Central memory CD8-positive, alpha-beta T cell (primary cell): ENCODE measurements around the gene KIRREL3.

Experiments used
- ATAC-seq: fragments of 150-1000 bp; cut with Tn5 transposase; replicated peaks from 2 replicates; pipeline ENCODE4 v1.10.0; 2022; ENCODE audit warnings: mild to moderate bottlenecking, moderate FRiP score, moderate number of reproducible peaks; ENCODE audit not compliant: poor library complexity, severe bottlenecking; ENCODE audit errors: extremely low read depth
- DNase-seq, 2 donors: peaks; one replicate each; pipeline ENCODE4 v3.0.0; 2021; ENCODE audit warnings: low spot score in 2 of 2
- H3K27ac Mint-ChIP-seq: one replicate; pipeline ENCODE4 v1.8.0; 2022; ENCODE audit warnings: low read depth, mild to moderate bottlenecking, moderate library complexity, mixed read lengths
- H3K27me3 Mint-ChIP-seq: one replicate; pipeline ENCODE4 v1.8.0; 2022; ENCODE audit warnings: mixed read lengths
- H3K36me3 Mint-ChIP-seq: one replicate; pipeline ENCODE4 v1.8.0; 2022; ENCODE audit warnings: mild to moderate bottlenecking, moderate library complexity, mixed read lengths; ENCODE audit not compliant: insufficient read depth
- H3K4me1 Mint-ChIP-seq: one replicate; pipeline ENCODE4 v1.8.0; 2022; ENCODE audit warnings: mixed read lengths
- H3K4me3 Mint-ChIP-seq: one replicate; pipeline ENCODE4 v1.8.0; 2022; ENCODE audit warnings: mild to moderate bottlenecking, moderate library complexity, mixed read lengths
- H3K9me3 Mint-ChIP-seq: one replicate; pipeline ENCODE4 v1.8.0; 2022; ENCODE audit warnings: mixed read lengths

KIRREL3 gene

DNA sequence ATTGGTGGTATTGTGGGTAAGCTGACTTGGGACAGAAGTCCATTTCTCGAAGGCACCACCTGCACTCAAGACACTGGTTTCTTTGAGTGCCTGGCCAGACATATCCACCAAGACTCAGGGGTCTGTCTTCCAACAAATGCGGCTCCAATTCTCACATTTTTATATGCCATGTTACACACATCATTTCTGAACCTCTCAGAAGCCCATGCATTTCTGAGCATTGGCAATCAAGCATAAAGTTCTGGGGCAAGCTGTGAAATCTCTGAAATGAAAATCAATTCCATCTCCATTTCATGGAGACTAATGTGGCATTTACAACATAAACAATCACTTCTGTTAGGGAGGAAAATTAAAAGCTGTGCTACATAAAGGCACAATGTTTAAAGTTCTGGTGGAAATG lies 243.7 kb downstream of the KIRREL3 start:
- Mint-ChIP-seq H3K9me3 (no peaks in the 10 kb centered on the region), H3K4me3 (no peak overlapping the region), H3K4me1 (no peaks in the 10 kb centered on the region), H3K27me3 (peaks cover 9% of the 10 kb centered on the region), H3K27ac (no peak overlapping the region), H3K36me3 (no peaks in the 10 kb centered on the region)
- ATAC-seq (no peak), DNase-seq (no peak)

DNA sequence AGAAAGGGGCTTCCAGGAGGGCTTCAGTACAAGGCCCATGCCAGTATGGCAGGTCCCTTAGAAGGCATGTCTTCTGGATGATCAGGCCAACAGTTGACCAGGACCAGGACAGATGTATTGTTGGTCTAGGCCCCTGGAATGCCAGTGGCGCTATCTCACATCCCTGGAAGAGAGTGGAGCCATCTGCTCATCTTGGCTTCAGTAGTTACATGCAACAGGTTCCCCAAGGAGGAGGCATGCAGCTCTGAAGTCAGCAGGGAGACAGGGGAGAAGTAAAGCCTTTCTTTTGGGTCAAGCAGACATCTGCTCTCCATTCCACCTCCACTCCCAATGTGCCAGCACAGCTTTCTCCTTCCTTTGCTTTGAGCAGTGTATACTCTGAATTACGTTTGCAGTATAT lies 244.1 kb downstream of the KIRREL3 start:
- Mint-ChIP-seq H3K36me3 (no peaks in the 10 kb centered on the region), H3K4me3 (no peak overlapping the region), H3K27me3 (peaks cover 9% of the 10 kb centered on the region), H3K4me1 (no peaks in the 10 kb centered on the region), H3K9me3 (no peaks in the 10 kb centered on the region), H3K27ac (no peak overlapping the region)
- ATAC-seq = no peak
- DNase-seq = no peak

DNA sequence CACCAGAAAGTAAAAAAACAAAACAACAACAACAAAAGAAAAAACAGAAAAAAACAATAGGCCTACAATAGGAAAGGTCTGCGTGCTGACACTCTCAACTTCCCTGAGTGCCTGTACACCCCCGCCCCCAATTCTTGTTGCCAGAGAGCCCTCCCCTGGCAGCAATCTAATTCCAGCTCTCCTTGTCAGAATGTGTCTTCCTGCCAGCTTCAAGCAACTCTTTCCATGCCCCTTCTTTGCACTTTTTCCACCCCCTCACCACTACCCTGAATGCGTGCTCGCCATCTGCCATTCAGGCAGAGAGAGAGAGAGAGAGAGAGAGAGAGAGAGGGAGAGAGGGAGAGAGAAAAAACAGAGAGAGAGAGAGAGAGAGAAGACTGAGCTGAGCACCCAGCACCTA lies 245.0 kb downstream of the KIRREL3 start:
- ATAC-seq (no peak), DNase-seq (no peak)
- Mint-ChIP-seq H3K9me3 (no peaks in the 10 kb centered on the region), H3K4me1 (no peaks in the 10 kb centered on the region), H3K4me3 (no peak overlapping the region), H3K27me3 (peaks cover 9% of the 10 kb centered on the region), H3K27ac (no peak overlapping the region), H3K36me3 (no peaks in the 10 kb centered on the region)

DNA sequence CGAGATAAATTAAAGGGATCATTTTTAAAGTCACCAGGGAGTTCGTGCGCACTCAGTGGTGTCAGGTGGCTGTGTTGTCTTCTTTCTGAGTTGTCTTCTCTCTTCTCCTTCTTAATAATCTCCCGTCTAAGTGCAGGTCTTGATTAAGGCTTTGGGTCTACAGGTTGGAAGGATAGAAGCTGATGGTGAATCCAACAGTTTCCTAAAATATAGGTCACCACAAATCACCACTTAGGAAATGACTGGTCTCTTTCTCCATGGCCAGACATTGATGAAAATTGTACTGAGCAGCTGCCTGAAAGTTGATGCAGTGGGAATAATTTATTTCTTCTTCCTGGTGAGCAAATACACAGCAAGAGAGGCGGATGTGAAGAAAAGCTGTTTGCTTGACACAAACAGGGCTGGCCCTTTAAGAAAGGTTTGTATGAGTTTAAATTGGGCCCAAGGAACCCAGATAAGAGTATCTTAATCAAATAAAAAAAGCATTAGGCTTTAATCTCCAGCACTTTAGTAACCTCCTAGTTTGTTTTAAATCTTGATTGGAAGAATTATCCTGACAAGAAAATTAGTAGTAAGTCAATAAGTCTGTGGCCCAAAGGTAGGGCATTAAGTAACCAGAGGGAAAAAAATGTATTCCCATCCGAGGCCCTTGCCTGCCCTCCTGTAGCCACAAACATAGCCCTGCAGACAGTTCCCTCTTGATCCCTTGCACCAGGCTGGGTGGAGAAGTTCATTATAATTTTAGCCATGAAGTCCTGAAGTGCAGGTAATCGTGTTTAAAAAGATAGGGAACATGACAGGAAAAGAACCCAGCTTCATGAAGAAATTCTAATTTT lies 245.8 kb downstream of the KIRREL3 start:
- Mint-ChIP-seq H3K27ac (no peak overlapping the region), H3K27me3 (peaks cover 11% of the 10 kb centered on the region), H3K9me3 (no peaks in the 10 kb centered on the region), H3K4me3 (no peak overlapping the region), H3K36me3 (no peaks in the 10 kb centered on the region), H3K4me1 (no peaks in the 10 kb centered on the region)
- no peak for ATAC-seq
- DNase-seq = no peak

DNA sequence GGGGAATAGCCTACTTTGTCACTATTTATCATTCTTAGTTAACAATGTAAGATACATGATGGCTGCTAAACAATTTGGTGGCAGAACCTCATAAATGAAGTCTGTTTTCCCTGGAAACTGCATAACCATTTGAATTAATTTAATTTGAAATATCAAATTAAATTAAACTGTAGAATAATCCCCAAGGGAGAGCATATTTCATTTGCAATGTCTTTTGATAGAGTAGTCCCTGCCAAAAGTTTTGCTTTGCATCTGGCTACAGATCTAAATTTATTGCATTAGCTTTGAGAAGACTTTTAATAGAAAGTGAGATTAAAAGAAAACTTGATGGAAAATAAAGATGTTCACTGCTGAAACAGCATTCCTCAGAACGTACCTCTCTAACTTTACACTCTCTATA lies 246.6 kb downstream of the KIRREL3 start:
- Mint-ChIP-seq H3K9me3 (no peaks in the 10 kb centered on the region), H3K36me3 (no peaks in the 10 kb centered on the region), H3K4me1 (no peaks in the 10 kb centered on the region), H3K4me3 (no peak overlapping the region), H3K27me3 (peaks cover 19% of the 10 kb centered on the region), H3K27ac (no peak overlapping the region)
- DNase-seq (no peak), ATAC-seq (no peak)

DNA sequence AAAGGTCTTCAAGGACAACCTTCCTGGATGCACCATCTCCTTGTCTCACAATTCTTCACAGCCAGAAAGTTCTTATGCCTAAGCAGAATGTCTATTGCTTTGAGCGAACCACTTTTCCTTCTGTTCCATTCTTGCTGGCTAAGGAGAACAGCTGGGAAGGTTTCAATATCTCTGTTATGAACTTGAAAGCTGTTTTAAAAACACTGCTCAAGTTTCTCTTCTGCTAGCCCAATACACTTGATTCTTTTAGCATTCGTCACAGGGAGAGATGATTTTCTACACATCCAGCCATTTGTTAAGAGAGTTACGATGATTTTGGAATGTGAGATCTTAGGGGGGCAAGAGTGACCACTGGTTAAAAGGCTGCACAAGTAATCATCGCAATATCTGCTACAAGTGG lies 249.3 kb downstream of the KIRREL3 start:
- H3K4me1 Mint-ChIP-seq = no peaks in the 10 kb centered on the region
- ATAC-seq (no peak), DNase-seq (no peak)
- H3K4me3 Mint-ChIP-seq = no peak overlapping the region
- H3K27me3 Mint-ChIP-seq = peaks cover 23% of the 10 kb centered on the region
- H3K27ac Mint-ChIP-seq = no peak overlapping the region
- peaks cover 4% of the 10 kb centered on the region for H3K9me3 Mint-ChIP-seq
- no peaks in the 10 kb centered on the region for H3K36me3 Mint-ChIP-seq

DNA sequence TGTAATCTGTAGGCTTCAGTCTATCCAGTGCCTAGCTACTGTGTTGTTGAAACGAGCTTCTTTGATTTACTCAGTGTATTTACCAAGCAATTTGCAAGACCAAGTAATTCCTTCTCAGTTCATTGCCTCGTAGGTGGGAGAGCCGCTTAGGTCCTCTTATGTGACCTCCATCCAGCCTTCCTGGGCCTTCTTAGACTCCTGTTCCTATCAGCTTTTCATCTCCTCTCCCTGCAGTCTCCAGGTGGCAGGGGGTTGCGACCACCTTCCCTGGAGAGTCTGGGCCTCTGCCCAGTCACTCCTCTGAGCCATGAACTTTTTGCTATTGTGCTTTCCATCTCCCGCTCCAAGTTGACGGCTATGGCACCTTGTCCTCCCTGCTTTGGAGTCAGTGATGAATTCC lies 251.8 kb downstream of the KIRREL3 start:
- Mint-ChIP-seq H3K27me3 (peaks cover 22% of the 10 kb centered on the region), H3K4me1 (no peaks in the 10 kb centered on the region), H3K36me3 (no peaks in the 10 kb centered on the region), H3K27ac (no peak overlapping the region), H3K4me3 (no peak overlapping the region), H3K9me3 (peaks cover 4% of the 10 kb centered on the region)
- no peak for ATAC-seq
- DNase-seq = no peak

DNA sequence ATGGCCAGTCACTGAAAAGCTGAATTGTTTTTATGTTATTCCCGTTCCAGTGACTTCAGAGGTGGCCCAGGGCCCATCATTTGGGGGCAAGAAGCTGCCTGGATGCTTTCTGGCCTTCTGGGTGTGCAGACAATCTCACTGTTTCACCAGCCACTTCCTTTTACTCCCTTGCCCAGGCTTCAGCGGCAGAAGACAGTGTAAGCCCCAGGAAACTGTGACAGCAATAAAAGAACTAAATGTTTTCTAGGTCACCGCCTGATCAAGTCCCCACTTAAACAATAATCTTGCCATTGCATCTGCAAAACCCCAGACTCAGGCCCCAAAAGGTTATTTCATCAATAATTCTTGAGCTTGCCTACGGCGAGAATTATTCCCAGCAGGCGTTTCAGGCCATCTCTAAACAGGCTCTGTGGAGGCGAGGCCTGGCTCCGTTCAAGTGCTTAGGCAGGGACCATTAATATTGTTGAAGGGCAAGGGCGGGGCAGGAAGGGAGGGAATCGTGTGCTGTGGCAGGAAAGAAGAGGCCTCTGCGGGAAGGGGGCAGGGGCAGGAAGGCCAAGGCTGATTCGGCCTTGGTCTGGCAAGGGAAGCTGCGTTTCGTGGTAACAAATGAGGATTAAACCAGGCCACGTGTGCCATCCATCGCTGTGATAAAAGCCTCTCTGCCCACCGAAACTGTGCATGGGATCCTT lies 252.3 kb downstream of the KIRREL3 start:
- H3K4me1 Mint-ChIP-seq = no peaks in the 10 kb centered on the region
- no peak overlapping the region for H3K27ac Mint-ChIP-seq
- peaks cover 28% of the 10 kb centered on the region for H3K27me3 Mint-ChIP-seq
- no peak for DNase-seq
- no peaks in the 10 kb centered on the region for H3K36me3 Mint-ChIP-seq
- H3K9me3 Mint-ChIP-seq = peaks cover 4% of the 10 kb centered on the region
- ATAC-seq = no peak
- no peak overlapping the region for H3K4me3 Mint-ChIP-seq

DNA sequence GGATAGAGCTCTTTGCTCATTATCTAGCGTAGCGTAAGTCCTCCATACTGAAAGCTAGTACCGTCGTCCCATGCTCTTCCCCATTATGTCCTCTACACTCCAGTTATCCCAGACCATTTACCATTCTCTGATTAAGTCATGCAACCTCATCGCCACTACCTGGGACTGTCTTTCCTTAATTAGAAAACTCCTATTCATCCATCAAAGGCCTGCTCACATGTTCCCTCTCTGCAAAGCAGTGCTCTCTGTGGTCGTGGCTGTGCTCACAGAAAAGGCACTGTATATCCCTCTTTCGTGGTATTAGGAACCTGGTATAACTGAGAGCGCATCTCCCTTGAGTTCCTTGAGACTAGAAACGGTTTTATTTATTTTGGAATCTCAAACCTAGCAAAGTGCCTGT lies 253.3 kb downstream of the KIRREL3 start:
- no peaks in the 10 kb centered on the region for H3K4me1 Mint-ChIP-seq
- no peak overlapping the region for H3K27ac Mint-ChIP-seq

DNA sequence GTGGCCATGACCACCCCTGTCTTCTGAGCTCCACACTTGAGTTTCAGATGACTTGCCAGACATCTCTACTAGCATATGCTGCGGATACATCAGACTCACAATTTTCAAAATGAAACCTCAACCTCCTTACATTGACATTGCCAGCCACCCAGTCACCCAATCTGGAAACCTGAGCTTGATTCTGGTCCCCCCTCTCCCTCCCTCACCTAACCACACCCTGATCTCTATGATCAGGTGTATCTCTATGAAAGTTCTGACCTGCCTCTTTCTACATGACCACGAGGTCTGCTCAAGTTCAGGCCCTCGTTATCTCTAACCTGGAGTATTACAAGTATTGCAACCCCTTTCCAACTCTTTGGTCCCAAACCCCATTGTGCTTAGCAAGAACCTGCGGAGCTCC lies 254.1 kb downstream of the KIRREL3 start:
- H3K36me3 Mint-ChIP-seq = no peaks in the 10 kb centered on the region
- H3K27me3 Mint-ChIP-seq = peaks cover 34% of the 10 kb centered on the region
- H3K9me3 Mint-ChIP-seq = peaks cover 4% of the 10 kb centered on the region
- H3K4me1 Mint-ChIP-seq = no peaks in the 10 kb centered on the region
- H3K27ac Mint-ChIP-seq = no peak overlapping the region
- ATAC-seq = no peak
- H3K4me3 Mint-ChIP-seq = no peak overlapping the region
- DNase-seq = no peak

More for the DNA sequence above, 253.3 kb downstream of the KIRREL3 start:
- H3K4me3 Mint-ChIP-seq = no peak overlapping the region
- H3K9me3 Mint-ChIP-seq = peaks cover 4% of the 10 kb centered on the region
- no peaks in the 10 kb centered on the region for H3K36me3 Mint-ChIP-seq
- ATAC-seq (no peak), DNase-seq (no peak)
- H3K27me3 Mint-ChIP-seq = peaks cover 28% of the 10 kb centered on the region

DNA sequence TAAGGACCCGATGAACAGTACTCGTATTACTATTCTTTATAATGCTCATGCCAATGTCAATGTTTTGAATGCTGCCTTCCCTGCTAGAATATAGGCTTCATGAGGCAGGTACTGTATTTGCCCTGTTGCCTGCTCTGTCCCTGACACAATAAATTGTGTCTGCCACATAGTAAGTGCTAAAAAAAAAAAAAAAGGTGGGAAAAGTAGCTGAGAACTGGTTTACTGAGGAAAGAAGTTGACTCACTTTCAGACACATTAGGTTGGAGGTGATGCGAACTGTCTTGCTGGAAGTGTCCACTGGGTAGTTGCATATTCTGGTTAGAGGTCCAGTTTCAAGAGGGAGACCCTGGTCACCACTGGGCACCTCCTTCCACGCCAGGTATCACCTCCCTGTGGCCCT lies 255.9 kb downstream of the KIRREL3 start:
- no peaks in the 10 kb centered on the region for H3K4me1 Mint-ChIP-seq
- H3K9me3 Mint-ChIP-seq = peaks cover 4% of the 10 kb centered on the region
- H3K36me3 Mint-ChIP-seq = no peaks in the 10 kb centered on the region
- H3K4me3 Mint-ChIP-seq = no peak overlapping the region
- no peak overlapping the region for H3K27ac Mint-ChIP-seq
- H3K27me3 Mint-ChIP-seq = peaks cover 39% of the 10 kb centered on the region
- ATAC-seq (no peak), DNase-seq (no peak)

DNA sequence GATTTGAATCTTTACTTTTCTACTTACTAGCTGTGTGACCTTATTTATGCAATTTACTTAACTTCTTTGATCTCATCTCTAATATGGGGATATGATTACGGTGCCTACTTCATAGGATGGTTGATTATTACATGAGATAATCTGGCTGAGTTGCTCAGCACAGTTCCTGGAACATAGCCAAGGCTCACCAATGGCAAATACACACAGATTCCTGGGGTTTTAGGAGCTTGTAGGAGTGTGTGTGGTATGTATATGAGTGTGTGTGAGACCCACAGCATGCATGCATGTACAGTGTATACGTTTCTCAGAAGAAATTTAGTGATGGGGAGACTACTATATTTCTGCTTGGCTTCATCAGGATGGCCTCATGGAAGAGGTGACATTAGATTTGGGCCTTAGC lies 256.9 kb downstream of the KIRREL3 start:
- peaks cover 4% of the 10 kb centered on the region for H3K9me3 Mint-ChIP-seq
- peaks cover 28% of the 10 kb centered on the region for H3K27me3 Mint-ChIP-seq
- H3K4me1 Mint-ChIP-seq = no peaks in the 10 kb centered on the region
- no peak overlapping the region for H3K27ac Mint-ChIP-seq
- H3K36me3 Mint-ChIP-seq = no peaks in the 10 kb centered on the region
- DNase-seq (no peak), ATAC-seq (no peak)
- no peak overlapping the region for H3K4me3 Mint-ChIP-seq

DNA sequence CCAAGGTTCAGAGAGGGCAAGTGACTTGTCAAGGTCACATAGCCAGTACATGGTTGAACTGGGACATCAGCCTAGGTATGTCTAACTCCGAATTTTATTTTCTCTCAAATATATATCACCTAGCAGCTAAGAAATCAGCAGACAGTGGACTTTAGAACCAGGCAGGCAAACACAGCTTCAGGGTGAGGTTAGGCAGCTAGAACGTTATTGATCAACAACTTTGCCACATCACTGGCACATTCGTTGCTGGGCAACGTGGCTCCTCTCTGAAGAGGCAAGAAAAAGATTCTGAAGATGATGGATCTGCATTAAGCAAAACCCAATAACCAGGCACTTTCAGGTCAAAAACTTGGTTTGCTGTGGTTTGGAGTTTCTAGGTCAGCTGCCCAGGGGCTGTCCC lies 258.0 kb downstream of the KIRREL3 start:
- ATAC-seq (no peak), DNase-seq (no peak)
- Mint-ChIP-seq H3K4me1 (no peaks in the 10 kb centered on the region), H3K27me3 (peaks cover 27% of the 10 kb centered on the region), H3K27ac (no peak overlapping the region), H3K4me3 (no peak overlapping the region), H3K9me3 (no peaks in the 10 kb centered on the region), H3K36me3 (no peaks in the 10 kb centered on the region)
